Endodermal cell (in vitro differentiated cells): ENCODE measurements around the gene SNRNP40. TPM values are rescaled to one million over a fixed set of nuclear protein-coding genes. Genes with fewer than 3 reads are reported as not detected.

Experiments used
- DNase-seq: peaks from one replicate; pipeline ENCODE4 v3.0.0-alpha.2; 2017
- H3K27ac ChIP-seq: 2 replicates; pipeline ENCODE4 v1.5.1; 2013; ENCODE audit warnings: mild to moderate bottlenecking, low read depth, low read length, moderate library complexity
- H3K27me3 ChIP-seq: 2 replicates; pipeline ENCODE4 v1.6.1; 2013; ENCODE audit warnings: mild to moderate bottlenecking, low read length, moderate library complexity; ENCODE audit not compliant: insufficient read depth, control insufficient read depth, poor library complexity, severe bottlenecking
- H3K36me3 ChIP-seq: 2 replicates; pipeline ENCODE4 v1.7.0; 2013; ENCODE audit warnings: mild to moderate bottlenecking, low read length, moderate library complexity; ENCODE audit not compliant: control insufficient read depth, insufficient read depth
- H3K4me1 ChIP-seq: one replicate; pipeline ENCODE4 v1.7.0; 2013; ENCODE audit warnings: low read length; ENCODE audit not compliant: control insufficient read depth, insufficient read depth
- H3K4me3 ChIP-seq: 2 replicates; pipeline ENCODE4 v1.5.1; 2013; ENCODE audit warnings: mild to moderate bottlenecking, low read length, moderate library complexity
- H3K9ac ChIP-seq: 2 replicates; pipeline ENCODE4 v1.6.1; 2013; ENCODE audit warnings: mild to moderate bottlenecking, low read length, moderate library complexity; ENCODE audit not compliant: poor library complexity, severe bottlenecking; ENCODE audit errors: extremely low read depth
- H3K9me3 ChIP-seq: 2 replicates; pipeline ENCODE4 v1.6.1; 2013; ENCODE audit warnings: mild to moderate bottlenecking, low read length, moderate library complexity; ENCODE audit not compliant: control insufficient read depth
- H3K27ac Mint-ChIP-seq: 2 replicates; pipeline ENCODE4 v1.8.0; 2020; ENCODE audit warnings: mixed read lengths
- H3K27me3 Mint-ChIP-seq: 2 replicates; pipeline ENCODE4 v1.8.0; 2021; ENCODE audit warnings: mild to moderate bottlenecking, mixed read lengths; ENCODE audit not compliant: insufficient read depth
- H3K36me3 Mint-ChIP-seq: 2 replicates; pipeline ENCODE4 v1.8.0; 2020; ENCODE audit warnings: low read depth, mixed read lengths
- H3K4me1 Mint-ChIP-seq: 2 replicates; pipeline ENCODE4 v1.8.0; 2020; ENCODE audit warnings: mixed read lengths
- H3K4me3 Mint-ChIP-seq: 2 replicates; pipeline ENCODE4 v1.8.0; 2020; ENCODE audit warnings: mild to moderate bottlenecking, moderate library complexity, mixed read lengths
- H3K9me3 Mint-ChIP-seq: 2 replicates; pipeline ENCODE4 v1.8.0; 2020; ENCODE audit warnings: mild to moderate bottlenecking, mixed read lengths
- CTCF ChIP-seq: fragments of 200-600 bp; sonication (generic); conservative IDR thresholded peaks from 2 replicates; pipeline ENCODE4 v1.5.0; 2021; ENCODE audit warnings: antibody characterized with exemption, mild to moderate bottlenecking
- WGBS, 2 experiments: methylation state at CpG; one replicate each; pipeline versions ENCODE4 v1.1.5 to v1.1.7; 2013; ENCODE audit warnings: missing lambda C conversion rate in 2 of 2, mixed read lengths in 1 of 2; ENCODE audit not compliant: insufficient coverage in 1 of 2, insufficient read length in 1 of 2; 5-methylcytosine and 5-hydroxymethylcytosine counted together
- total RNA-seq, 2 donors: library from RNA; stranded (reverse); fragmentation: NEBNext Ultra II Directional in 1 of 2; extraction: Animal tissue kit (Norgen Biotek cat#: 25700) in 1 of 2; gene quantifications; 2 replicates in 1 of 2; 3 replicates in 1 of 2; pipeline ENCODE4 v1.2.1, GENCODE V29; 2021

SNRNP40 gene
- total RNA-seq, 2 donors from 2014 or later: 98.6 to 141 TPM

GRCh38 chr1:31234123-31234708 lies 62.4 kb downstream of the SNRNP40 start:
- Mint-ChIP-seq H3K36me3 (no peaks in the 10 kb centered on the region), H3K27ac (no peak overlapping the region), H3K27me3 (peaks cover 26% of the 10 kb centered on the region), H3K4me3 (no peak overlapping the region), H3K9me3 (no peaks in the 10 kb centered on the region), H3K4me1 (peaks cover 8% of the 10 kb centered on the region)
- Histone ChIP-seq H3K27ac (peak overlapping the region; percentile 44), H3K9me3 (no peaks in the 10 kb centered on the region), H3K36me3 (no peaks in the 10 kb centered on the region), H3K27me3 (peaks cover 13% of the 10 kb centered on the region), H3K4me3 (no peak overlapping the region), H3K4me1 (no peaks in the 10 kb centered on the region), H3K9ac (no peak overlapping the region)
- 67 to 68% methylated on average over 8 to 12 of the region's 12 CpGs for WGBS, 2 experiments
- DNase-seq: no peak
- no peak for TF ChIP-seq CTCF

- H3K36me3 Mint-ChIP-seq: no peaks in the 10 kb centered on the region
- H3K4me1 Mint-ChIP-seq: peaks cover 3% of the 10 kb centered on the region
- Histone ChIP-seq H3K9me3 (no peaks in the 10 kb centered on the region), H3K4me1 (no peaks in the 10 kb centered on the region), H3K36me3 (no peaks in the 10 kb centered on the region), H3K4me3 (no peak overlapping the region), H3K9ac (no peak overlapping the region), H3K27ac (no peak overlapping the region), H3K27me3 (no peaks in the 10 kb centered on the region)
- WGBS, 2 experiments: 97 to 100% methylated on average over 2 of the region's 2 CpGs
- no peak for DNase-seq
- no peak overlapping the region for H3K27ac Mint-ChIP-seq
- peaks cover 11% of the 10 kb centered on the region for H3K27me3 Mint-ChIP-seq
- H3K4me3 Mint-ChIP-seq: no peak overlapping the region
- H3K9me3 Mint-ChIP-seq: no peaks in the 10 kb centered on the region
- TF ChIP-seq CTCF: no peak
Measured at GRCh38 chr1:31232689-31233088, 63.9 kb downstream of the SNRNP40 start.

- no peak overlapping the region for H3K4me3 Mint-ChIP-seq
- H3K36me3 Mint-ChIP-seq: no peaks in the 10 kb centered on the region
- no peaks in the 10 kb centered on the region for H3K27me3 ChIP-seq
- H3K4me1 Mint-ChIP-seq: peaks cover 3% of the 10 kb centered on the region
- no peak overlapping the region for H3K27ac Mint-ChIP-seq
- 86 to 94% methylated on average over 4 to 5 of the region's 5 CpGs for WGBS, 2 experiments
- no peaks in the 10 kb centered on the region for H3K9me3 Mint-ChIP-seq
- TF ChIP-seq CTCF: no peak
- no peak overlapping the region for H3K9ac ChIP-seq
- H3K27ac ChIP-seq: no peak overlapping the region
- H3K4me3 ChIP-seq: no peak overlapping the region
- H3K9me3 ChIP-seq: no peaks in the 10 kb centered on the region
- no peaks in the 10 kb centered on the region for H3K4me1 ChIP-seq
- no peaks in the 10 kb centered on the region for H3K36me3 ChIP-seq
- H3K27me3 Mint-ChIP-seq: peaks cover 7% of the 10 kb centered on the region
- no peak for DNase-seq
Measured at GRCh38 chr1:31231802-31232201, 64.8 kb downstream of the SNRNP40 start.
